ENCODE results near the gene DECR2. TPM values are rescaled to one million over a fixed set of nuclear protein-coding genes. Genes with fewer than 3 reads are reported as not detected.

The DECR2 gene
- total RNA-seq, 4 donors from 2014 or later: 9.8 to 54.8 (median 20.3) TPM

- no peak for TF ChIP-seq CTCF (IDR thresholded peaks at IDR 0.05; ENCODE audit: low read depth)
Observed at GRCh38 chr16:369866-370436, 31.7 kb upstream of the DECR2 start.

- TF ChIP-seq CTCF (IDR thresholded peaks at IDR 0.05; ENCODE audit: low read depth): no peak
Observed at GRCh38 chr16:370443-370842, 31.2 kb upstream of the DECR2 start, which contains the start of gene MRPL28. MRPL28 (minus strand) TSS chr16:370538; CDS start chr16:370218, 320 bp downstream.

GRCh38 chr16:370979-371514 lies 30.6 kb upstream of the DECR2 start:
- no peak for TF ChIP-seq CTCF (IDR thresholded peaks at IDR 0.05; ENCODE audit: low read depth)

GRCh38 chr16:371515-372301 lies 30.0 kb upstream of the DECR2 start:
- TF ChIP-seq CTCF (IDR thresholded peaks at IDR 0.05; ENCODE audit: low read depth): no peak

- no peak for TF ChIP-seq CTCF (IDR thresholded peaks at IDR 0.05; ENCODE audit: low read depth)
Observed at GRCh38 chr16:372302-372983, 29.2 kb upstream of the DECR2 start.

GRCh38 chr16:373020-373598 lies 28.6 kb upstream of the DECR2 start:
- TF ChIP-seq CTCF (IDR thresholded peaks at IDR 0.05; ENCODE audit: low read depth): no peak

Data from subcutaneous adipose tissue (tissue), 4 donors.